Nephron (organoid): ENCODE measurements around the gene GOLGB1.
"Not testable (repeated sequence)": the region's sequence is repeated elsewhere in the genome, so short reads cannot be mapped to it uniquely, and the experiment has no call there.

Experiments
- H3K27ac Mint-ChIP-seq, 3 experiments: 2 replicates each; pipeline ENCODE4 v1.8.0; 2020; ENCODE audit warnings: mixed read lengths in 3 of 3, mild to moderate bottlenecking in 2 of 3, moderate library complexity in 1 of 3
- H3K27me3 Mint-ChIP-seq: 2 replicates; pipeline ENCODE4 v1.8.0; 2021; ENCODE audit warnings: low read depth, mild to moderate bottlenecking, moderate library complexity, mixed read lengths
- H3K36me3 Mint-ChIP-seq: 2 replicates; pipeline ENCODE4 v1.8.0; 2020; ENCODE audit warnings: low read depth, mixed read lengths
- H3K4me1 Mint-ChIP-seq: 2 replicates; pipeline ENCODE4 v1.8.0; 2020; ENCODE audit warnings: mixed read lengths
- H3K4me3 Mint-ChIP-seq, 3 experiments: 2 replicates each; pipeline ENCODE4 v1.8.0; 2020; ENCODE audit warnings: mild to moderate bottlenecking in 3 of 3, mixed read lengths in 3 of 3, moderate library complexity in 2 of 3
- H3K9me3 Mint-ChIP-seq: 2 replicates; pipeline ENCODE4 v1.8.0; 2020; ENCODE audit warnings: mixed read lengths
- CTCF ChIP-seq, 3 experiments: fragments of 200-600 bp; sonication (generic); IDR thresholded peaks; one replicate each; pipeline ENCODE4 v1.5.0; 2021; ENCODE audit warnings: antibody characterized with exemption in 3 of 3; ENCODE audit not compliant: unreplicated experiment in 3 of 3

The GOLGB1 gene

GRCh38 chr3:121748680-121749275 lies 763 bp downstream of the GOLGB1 start:
- H3K27me3 Mint-ChIP-seq: peaks cover 16% of the 10 kb centered on the region
- H3K4me1 Mint-ChIP-seq: peaks cover 6% of the 10 kb centered on the region
- no peak overlapping the region for H3K27ac Mint-ChIP-seq
- no peak for TF ChIP-seq CTCF (IDR thresholded peaks at IDR 0.05; ENCODE audit: unreplicated experiment in 3 of 3)
- peaks cover 3% of the 10 kb centered on the region for H3K36me3 Mint-ChIP-seq
- no peaks in the 10 kb centered on the region for H3K9me3 Mint-ChIP-seq
- no peak overlapping the region for H3K4me3 Mint-ChIP-seq

- peaks cover 7% of the 10 kb centered on the region for H3K36me3 Mint-ChIP-seq
- no peak for TF ChIP-seq CTCF (IDR thresholded peaks at IDR 0.05; ENCODE audit: unreplicated experiment in 3 of 3)
- peaks cover 6% of the 10 kb centered on the region for H3K4me1 Mint-ChIP-seq
- no peaks in the 10 kb centered on the region for H3K9me3 Mint-ChIP-seq
- H3K27me3 Mint-ChIP-seq: peaks cover 16% of the 10 kb centered on the region
- no peak overlapping the region for H3K27ac Mint-ChIP-seq
- no peak overlapping the region for H3K4me3 Mint-ChIP-seq
Measured at GRCh38 chr3:121747976-121748375, 1.6 kb downstream of the GOLGB1 start.

GRCh38 chr3:121743106-121743505 lies 6.4 kb downstream of the GOLGB1 start:
- peaks cover 29% of the 10 kb centered on the region for H3K36me3 Mint-ChIP-seq
- H3K9me3 Mint-ChIP-seq, H3K4me3 Mint-ChIP-seq, H3K27ac Mint-ChIP-seq, H3K27me3 Mint-ChIP-seq: not testable (repeated sequence)
- peaks cover 31% of the 10 kb centered on the region for H3K4me1 Mint-ChIP-seq

GRCh38 chr3:121740896-121741295 lies 8.6 kb downstream of the GOLGB1 start:
- peaks cover 33% of the 10 kb centered on the region for H3K36me3 Mint-ChIP-seq
- no peaks in the 10 kb centered on the region for H3K27me3 Mint-ChIP-seq
- TF ChIP-seq CTCF (IDR thresholded peaks at IDR 0.05; ENCODE audit: unreplicated experiment in 3 of 3): no peak
- H3K4me1 Mint-ChIP-seq: peaks cover 26% of the 10 kb centered on the region
- no peak overlapping the region for H3K4me3 Mint-ChIP-seq
- H3K9me3 Mint-ChIP-seq: peaks cover 5% of the 10 kb centered on the region
- H3K27ac Mint-ChIP-seq: no peak overlapping the region

GRCh38 chr3:121739902-121740301 lies 9.6 kb downstream of the GOLGB1 start:
- Mint-ChIP-seq H3K4me1 (peaks cover 26% of the 10 kb centered on the region), H3K27me3 (no peaks in the 10 kb centered on the region), H3K27ac (no peak overlapping the region), H3K4me3 (no peak overlapping the region), H3K9me3 (peaks cover 5% of the 10 kb centered on the region), H3K36me3 (peaks cover 33% of the 10 kb centered on the region)
- no peak for TF ChIP-seq CTCF (IDR thresholded peaks at IDR 0.05; ENCODE audit: unreplicated experiment in 3 of 3)

- TF ChIP-seq CTCF (IDR thresholded peaks at IDR 0.05; ENCODE audit: unreplicated experiment in 3 of 3): no peak
- no peaks in the 10 kb centered on the region for H3K27me3 Mint-ChIP-seq
- no peak overlapping the region for H3K4me3 Mint-ChIP-seq
- peaks cover 26% of the 10 kb centered on the region for H3K4me1 Mint-ChIP-seq
- H3K27ac Mint-ChIP-seq: no peak overlapping the region
- peaks cover 23% of the 10 kb centered on the region for H3K36me3 Mint-ChIP-seq
- H3K9me3 Mint-ChIP-seq: peaks cover 5% of the 10 kb centered on the region
Measured at GRCh38 chr3:121737644-121738043, 11.9 kb downstream of the GOLGB1 start.
